ENCODE results near the gene TAC4. TPM values are rescaled to one million over a fixed set of nuclear protein-coding genes. Genes with fewer than 3 reads are reported as not detected.
A peak's percentile ranks its signal among the peaks of the same experiment; 100 is the strongest.

Gene TAC4
- total and polyA plus RNA-seq, 2 of the 13 experiments (the other 11 are each of a cell fraction or from before 2014, with no cell fraction given), result not detected

DNA sequence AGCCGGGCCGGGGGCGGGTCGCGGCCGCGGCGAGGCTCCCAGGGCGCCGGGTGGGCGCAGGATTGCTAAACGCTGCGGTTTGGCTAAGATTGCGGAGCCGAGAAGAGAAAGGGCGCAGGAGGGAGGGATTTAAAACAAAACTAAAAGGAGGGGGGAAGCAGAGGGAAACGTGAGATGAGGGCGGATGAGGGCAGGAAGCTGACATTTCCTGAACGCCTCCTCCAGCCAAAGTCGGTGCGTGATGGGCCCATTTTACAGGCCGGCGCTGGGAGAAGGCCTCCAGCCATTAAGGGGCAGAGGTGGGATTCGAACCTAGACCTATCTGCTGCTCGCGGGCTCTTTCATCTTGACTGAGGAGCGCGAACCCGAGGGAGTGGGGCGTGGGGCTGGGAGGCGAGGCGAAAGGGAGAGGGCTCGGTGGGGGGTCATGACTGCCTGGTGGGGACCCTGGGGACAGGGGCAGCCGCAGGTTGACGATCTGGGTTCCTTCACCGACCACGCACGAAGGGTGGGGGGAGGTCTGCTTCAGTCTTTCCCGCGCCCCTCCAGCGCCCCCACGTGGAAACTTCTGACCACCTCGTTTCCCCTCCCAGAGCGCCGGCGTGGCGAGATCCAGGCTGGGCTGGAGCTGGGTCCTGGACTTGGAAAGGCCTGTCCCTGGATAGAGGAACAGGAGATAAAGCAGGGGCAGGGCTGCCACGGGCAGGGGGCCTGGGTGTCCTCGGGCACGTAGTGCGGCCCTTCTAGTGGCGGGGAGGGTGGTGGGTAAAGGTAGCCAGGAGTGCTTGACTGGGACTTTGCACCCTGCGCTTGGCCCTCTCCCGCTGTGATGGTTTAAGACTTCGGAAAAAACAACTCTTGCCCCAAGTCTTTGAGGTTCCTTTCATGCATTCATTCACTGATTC is 3.8 kb upstream of the TAC4 start (continued):
- TF ChIP-seq ZNF629 (CRISPR knock-in tag; conservative IDR thresholded peaks at IDR 0.05) (peak; percentile 92), ZNF44 (CRISPR knock-in tag; IDR thresholded peaks at IDR 0.05) (no peak), MAZ (IDR thresholded peaks at IDR 0.05; ENCODE audit: borderline replicate concordance, low read depth, low read length) (no peak), MAZ (CRISPR knock-in tag; IDR thresholded peaks at IDR 0.05; ENCODE audit: low read depth) (0 out of 2 replicates have a peak, but pooled peaks have one; percentile 10), TEAD3 (CRISPR knock-in tag; optimal IDR thresholded peaks at IDR 0.05; ENCODE audit: borderline replicate concordance) (peak; percentile 2), SP5 (CRISPR knock-in tag; IDR thresholded peaks at IDR 0.05; ENCODE audit: borderline replicate concordance, low read depth) (no peak), KLF13 (CRISPR knock-in tag; IDR thresholded peaks at IDR 0.05) (0 out of 2 replicates have a peak, but pooled peaks have one; percentile 41), YY1 (IDR thresholded peaks at IDR 0.05; ENCODE audit: insufficient read depth, insufficient replicate concordance, low read depth, low read length) (no peak), ZBTB38 (CRISPR knock-in tag; IDR thresholded peaks at IDR 0.05) (0 out of 2 replicates have a peak, but pooled peaks have one; percentile 24), ZNF235 (CRISPR knock-in tag; IDR thresholded peaks at IDR 0.05; ENCODE audit: borderline replicate concordance) (0 out of 2 replicates have a peak, but pooled peaks have one; percentile 35), PAX8 (CRISPR knock-in tag; IDR thresholded peaks at IDR 0.05; ENCODE audit: borderline replicate concordance) (no peak), HOXD1 (CRISPR knock-in tag; IDR thresholded peaks at IDR 0.05) (0 out of 2 replicates have a peak, but pooled peaks have one; percentile 42), ZNF232 (CRISPR knock-in tag; IDR thresholded peaks at IDR 0.05; ENCODE audit: borderline replicate concordance) (peak; percentile 50; the same call in 1 of the 2 replicates), TCF7L2 (IDR thresholded peaks at IDR 0.05; ENCODE audit: low read depth, low read length) (no peak), KMT2A (CRISPR knock-in tag; IDR thresholded peaks at IDR 0.05) (peak; percentile 46; the same call in 1 of the 2 replicates), ZNF451 (CRISPR knock-in tag; IDR thresholded peaks at IDR 0.05) (peak; percentile 76; the same call in 1 of the 2 replicates), IKZF4 (CRISPR knock-in tag; IDR thresholded peaks at IDR 0.05; ENCODE audit: borderline replicate concordance, low read depth, not compliant biosample characterization) (no peak), TCF7 (IDR thresholded peaks at IDR 0.05; ENCODE audit: low read depth) (peak; percentile 48; the same call in 1 of the 2 replicates), SKI (IDR thresholded peaks at IDR 0.05; ENCODE audit: partially characterized antibody) (no peak), SPEN (CRISPR knock-in tag; IDR thresholded peaks at IDR 0.05; ENCODE audit: low read depth) (peak; percentile 56), ZC3H13 (CRISPR knock-in tag; IDR thresholded peaks at IDR 0.05) (no peak)
- TF ChIP-seq, protein P1, sequence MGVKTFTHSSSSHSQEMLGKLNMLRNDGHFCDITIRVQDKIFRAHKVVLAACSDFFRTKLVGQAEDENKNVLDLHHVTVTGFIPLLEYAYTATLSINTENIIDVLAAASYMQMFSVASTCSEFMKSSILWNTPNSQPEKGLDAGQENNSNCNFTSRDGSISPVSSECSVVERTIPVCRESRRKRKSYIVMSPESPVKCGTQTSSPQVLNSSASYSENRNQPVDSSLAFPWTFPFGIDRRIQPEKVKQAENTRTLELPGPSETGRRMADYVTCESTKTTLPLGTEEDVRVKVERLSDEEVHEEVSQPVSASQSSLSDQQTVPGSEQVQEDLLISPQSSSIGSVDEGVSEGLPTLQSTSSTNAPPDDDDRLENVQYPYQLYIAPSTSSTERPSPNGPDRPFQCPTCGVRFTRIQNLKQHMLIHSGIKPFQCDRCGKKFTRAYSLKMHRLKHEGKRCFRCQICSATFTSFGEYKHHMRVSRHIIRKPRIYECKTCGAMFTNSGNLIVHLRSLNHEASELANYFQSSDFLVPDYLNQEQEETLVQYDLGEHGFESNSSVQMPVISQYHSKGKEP (CRISPR knock-in tag; IDR thresholded peaks at IDR 0.05), result peak; percentile 50; the same call in 1 of the 2 replicates
- TF ChIP-seq, protein P2, sequence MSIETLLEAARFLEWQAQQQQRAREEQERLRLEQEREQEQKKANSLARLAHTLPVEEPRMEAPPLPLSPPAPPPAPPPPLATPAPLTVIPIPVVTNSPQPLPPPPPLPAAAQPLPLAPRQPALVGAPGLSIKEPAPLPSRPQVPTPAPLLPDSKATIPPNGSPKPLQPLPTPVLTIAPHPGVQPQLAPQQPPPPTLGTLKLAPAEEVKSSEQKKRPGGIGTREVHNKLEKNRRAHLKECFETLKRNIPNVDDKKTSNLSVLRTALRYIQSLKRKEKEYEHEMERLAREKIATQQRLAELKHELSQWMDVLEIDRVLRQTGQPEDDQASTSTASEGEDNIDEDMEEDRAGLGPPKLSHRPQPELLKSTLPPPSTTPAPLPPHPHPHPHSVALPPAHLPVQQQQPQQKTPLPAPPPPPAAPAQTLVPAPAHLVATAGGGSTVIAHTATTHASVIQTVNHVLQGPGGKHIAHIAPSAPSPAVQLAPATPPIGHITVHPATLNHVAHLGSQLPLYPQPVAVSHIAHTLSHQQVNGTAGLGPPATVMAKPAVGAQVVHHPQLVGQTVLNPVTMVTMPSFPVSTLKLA (IDR thresholded peaks at IDR 0.05), result peak; percentile 75
- TF ChIP-seq, protein P3, sequence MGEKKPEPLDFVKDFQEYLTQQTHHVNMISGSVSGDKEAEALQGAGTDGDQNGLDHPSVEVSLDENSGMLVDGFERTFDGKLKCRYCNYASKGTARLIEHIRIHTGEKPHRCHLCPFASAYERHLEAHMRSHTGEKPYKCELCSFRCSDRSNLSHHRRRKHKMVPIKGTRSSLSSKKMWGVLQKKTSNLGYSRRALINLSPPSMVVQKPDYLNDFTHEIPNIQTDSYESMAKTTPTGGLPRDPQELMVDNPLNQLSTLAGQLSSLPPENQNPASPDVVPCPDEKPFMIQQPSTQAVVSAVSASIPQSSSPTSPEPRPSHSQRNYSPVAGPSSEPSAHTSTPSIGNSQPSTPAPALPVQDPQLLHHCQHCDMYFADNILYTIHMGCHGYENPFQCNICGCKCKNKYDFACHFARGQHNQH (CRISPR knock-in tag; IDR thresholded peaks at IDR 0.05), result 0 out of 2 replicates have a peak, but pooled peaks have one; percentile 39
- TF ChIP-seq, protein P4, sequence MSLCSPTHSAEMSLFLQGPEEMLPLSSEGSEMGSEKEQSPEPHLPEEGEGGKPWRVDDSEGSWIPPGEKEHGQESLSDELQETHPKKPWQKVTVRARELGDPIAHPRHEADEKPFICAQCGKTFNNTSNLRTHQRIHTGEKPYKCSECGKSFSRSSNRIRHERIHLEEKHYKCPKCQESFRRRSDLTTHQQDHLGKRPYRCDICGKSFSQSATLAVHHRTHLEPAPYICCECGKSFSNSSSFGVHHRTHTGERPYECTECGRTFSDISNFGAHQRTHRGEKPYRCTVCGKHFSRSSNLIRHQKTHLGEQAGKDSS (CRISPR knock-in tag; IDR thresholded peaks at IDR 0.05; ENCODE audit: borderline replicate concordance, low read depth), result no peak

Data from HepG2 (cell line).